ENCODE measurements around the gene AFAP1.

The AFAP1 gene

GRCh38 chr4:7822137-7822505, 117.5 kb downstream of the AFAP1 start:
- no peak for DNase-seq (ENCODE audit: low read depth, low spot score)
- H3K4me3 ChIP-seq (ENCODE audit: low read depth, low read length): no peak overlapping the region
- in situ Hi-C loops (cut with HindIII; ENCODE audit: low sequenced_read_pairs): no loop called here
- TF ChIP-seq CTCF (IDR thresholded peaks at IDR 0.05; ENCODE audit: low read depth, low read length): no peak

GRCh38 chr4:7821245-7822136, 118.2 kb downstream of the AFAP1 start:
- TF ChIP-seq CTCF (IDR thresholded peaks at IDR 0.05; ENCODE audit: low read depth, low read length): no peak
- H3K4me3 ChIP-seq (ENCODE audit: low read depth, low read length): no peak overlapping the region
- no peak for DNase-seq (ENCODE audit: low read depth, low spot score)
- in situ Hi-C loops (cut with HindIII; ENCODE audit: low sequenced_read_pairs): no loop called here

- DNase-seq (ENCODE audit: low read depth, low spot score): no peak
- TF ChIP-seq CTCF (IDR thresholded peaks at IDR 0.05; ENCODE audit: low read depth, low read length): no peak
- in situ Hi-C loops (cut with HindIII; ENCODE audit: low sequenced_read_pairs): no loop called here
- H3K4me3 ChIP-seq (ENCODE audit: low read depth, low read length): no peak overlapping the region
Observed at GRCh38 chr4:7820031-7820818, 119.4 kb downstream of the AFAP1 start.

GRCh38 chr4:7819446-7819845, 120.2 kb downstream of the AFAP1 start:
- TF ChIP-seq CTCF (IDR thresholded peaks at IDR 0.05; ENCODE audit: low read depth, low read length): no peak
- in situ Hi-C loops (cut with HindIII; ENCODE audit: low sequenced_read_pairs): no loop called here
- no peak overlapping the region for H3K4me3 ChIP-seq (ENCODE audit: low read depth, low read length)
- no peak for DNase-seq (ENCODE audit: low read depth, low spot score)

- H3K4me3 ChIP-seq (ENCODE audit: low read depth, low read length): no peak overlapping the region
- in situ Hi-C loops (cut with HindIII; ENCODE audit: low sequenced_read_pairs): no loop called here
- no peak for DNase-seq (ENCODE audit: low read depth, low spot score)
- TF ChIP-seq CTCF (IDR thresholded peaks at IDR 0.05; ENCODE audit: low read depth, low read length): no peak
Observed at GRCh38 chr4:7818399-7818911, 121.2 kb downstream of the AFAP1 start.

- no peak for DNase-seq (ENCODE audit: low read depth, low spot score)
- in situ Hi-C loops (cut with HindIII; ENCODE audit: low sequenced_read_pairs): no loop called here
- H3K4me3 ChIP-seq (ENCODE audit: low read depth, low read length): no peak overlapping the region
- TF ChIP-seq CTCF (IDR thresholded peaks at IDR 0.05; ENCODE audit: low read depth, low read length): no peak
Observed at GRCh38 chr4:7817877-7818398, 121.7 kb downstream of the AFAP1 start.

Data from astrocyte of the spinal cord (primary cell).